ENCODE data around the gene SCP2.

Gene SCP2

DNA sequence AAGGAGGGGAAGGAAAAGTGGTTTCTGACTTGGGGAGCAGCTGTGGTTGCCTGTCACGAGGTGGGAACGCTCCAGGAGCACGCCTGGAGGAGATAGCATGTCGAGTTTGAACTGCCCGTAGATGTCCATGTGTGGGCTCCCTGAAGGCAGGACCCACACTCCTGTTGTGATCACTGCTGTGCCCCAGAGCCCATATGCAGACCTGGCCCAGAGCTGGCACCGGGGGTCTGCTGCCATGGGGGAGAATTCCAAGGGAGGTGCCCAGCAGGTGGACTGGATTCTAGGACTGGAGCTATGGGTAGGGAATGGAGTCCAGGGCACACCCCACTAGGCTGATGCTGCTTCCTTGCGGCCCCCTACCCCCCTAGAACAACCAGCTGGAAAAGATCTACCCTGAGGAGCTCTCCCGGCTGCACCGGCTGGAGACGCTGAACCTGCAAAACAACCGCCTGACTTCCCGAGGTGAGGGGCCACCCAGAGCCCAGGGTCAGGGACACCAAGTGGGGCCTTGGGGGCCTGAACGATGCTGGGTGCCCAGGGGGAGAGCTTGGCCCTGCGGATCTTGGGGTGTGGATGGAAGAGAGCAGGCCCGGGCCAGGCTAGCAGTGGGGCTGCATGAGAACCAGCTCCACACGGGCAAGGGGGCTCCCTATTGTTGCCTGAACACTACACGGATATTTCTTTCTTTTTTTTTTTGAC lies 144.2 kb downstream of the SCP2 start:
- Histone ChIP-seq H3K79me2 (ENCODE audit: insufficient read depth, low read length) (no peaks in the 10 kb centered on the region), H3K4me3 (ENCODE audit: low read depth in 1 of 2, low read length in 2 of 2) (no peak overlapping the region), H3K4me1 (ENCODE audit: insufficient read depth, low read length) (no peaks in the 10 kb centered on the region), H3K27me3 (ENCODE audit: insufficient read depth, low read length, poor library complexity) (no peaks in the 10 kb centered on the region), H3K27ac (ENCODE audit: low read length) (no peak overlapping the region), H2AFZ (ENCODE audit: low read depth, low read length) (no peak overlapping the region), H4K20me1 (ENCODE audit: insufficient read depth, low read length) (no peaks in the 10 kb centered on the region; the same call in 1 of the 2 replicates), H3K4me2 (ENCODE audit: insufficient read depth, low read length) (no peak overlapping the region), H3K9ac (ENCODE audit: low read depth, low read length) (no peak overlapping the region), H3K36me3 (ENCODE audit: insufficient read depth, low read length) (no peaks in the 10 kb centered on the region), H3K9me3 (ENCODE audit: insufficient read depth, low read length, severe bottlenecking) (no peaks in the 10 kb centered on the region)
- DNase-seq, result no peak
- ATAC-seq (ENCODE audit: insufficient read depth, low read depth), result no peak
- TF ChIP-seq CTCF (IDR thresholded peaks at IDR 0.05; ENCODE audit: borderline replicate concordance, extremely low read depth, low read length, poor library complexity, severe bottlenecking) (no peak), EZH2 (IDR thresholded peaks at IDR 0.05; ENCODE audit: borderline replicate concordance, low read depth, low read length, severe bottlenecking) (no peak)

GRCh38 chr1:53071915-53072314 lies 144.8 kb downstream of the SCP2 start:
- no peaks in the 10 kb centered on the region for H3K4me1 ChIP-seq (ENCODE audit: insufficient read depth, low read length)
- H2AFZ ChIP-seq (ENCODE audit: low read depth, low read length), result no peak overlapping the region
- DNase-seq (no peak), ATAC-seq (ENCODE audit: insufficient read depth, low read depth) (no peak)
- no peaks in the 10 kb centered on the region for H3K9me3 ChIP-seq (ENCODE audit: insufficient read depth, low read length, severe bottlenecking)
- H4K20me1 ChIP-seq (ENCODE audit: insufficient read depth, low read length), result no peaks in the 10 kb centered on the region; the same call in 1 of the 2 replicates
- H3K27ac ChIP-seq (ENCODE audit: low read length), result no peak overlapping the region
- H3K4me2 ChIP-seq (ENCODE audit: insufficient read depth, low read length), result no peak overlapping the region
- no peaks in the 10 kb centered on the region for H3K79me2 ChIP-seq (ENCODE audit: insufficient read depth, low read length)
- no peaks in the 10 kb centered on the region for H3K36me3 ChIP-seq (ENCODE audit: insufficient read depth, low read length)
- TF ChIP-seq CTCF (IDR thresholded peaks at IDR 0.05; ENCODE audit: borderline replicate concordance, extremely low read depth, low read length, poor library complexity, severe bottlenecking), result no peak
- no peak for TF ChIP-seq EZH2 (IDR thresholded peaks at IDR 0.05; ENCODE audit: borderline replicate concordance, low read depth, low read length, severe bottlenecking)
- H3K4me3 ChIP-seq (ENCODE audit: low read depth in 1 of 2, low read length in 2 of 2), result no peak overlapping the region
- no peak overlapping the region for H3K9ac ChIP-seq (ENCODE audit: low read depth, low read length)
- H3K27me3 ChIP-seq (ENCODE audit: insufficient read depth, low read length, poor library complexity), result no peaks in the 10 kb centered on the region

DNA sequence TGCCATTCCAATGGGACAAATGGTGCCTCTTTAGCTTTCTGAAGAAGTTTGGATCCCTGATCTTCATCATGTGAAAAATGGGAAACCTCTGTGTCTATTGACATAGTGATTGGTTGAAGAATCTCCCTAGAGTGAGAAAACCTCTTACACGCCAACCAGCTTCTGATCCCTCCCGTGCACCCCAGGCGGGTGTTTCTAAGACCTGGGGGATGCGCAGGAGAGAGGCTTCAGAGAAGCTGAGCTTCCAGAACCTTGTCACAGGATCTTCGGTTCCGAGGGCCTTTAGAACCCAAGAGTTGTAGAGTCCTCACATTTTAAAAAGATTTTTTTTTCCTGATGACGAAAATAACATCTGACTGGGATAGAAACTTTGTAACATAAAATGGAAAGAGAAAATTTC lies 146.2 kb downstream of the SCP2 start:
- no peak for ATAC-seq (ENCODE audit: insufficient read depth, low read depth)
- no peak overlapping the region for H3K4me3 ChIP-seq (ENCODE audit: low read depth in 1 of 2, low read length in 2 of 2)

More for the DNA sequence above, 146.2 kb downstream of the SCP2 start:
- no peak overlapping the region for H3K27ac ChIP-seq (ENCODE audit: low read length)
- H2AFZ ChIP-seq (ENCODE audit: low read depth, low read length), result no peak overlapping the region
- no peak overlapping the region for H3K4me2 ChIP-seq (ENCODE audit: insufficient read depth, low read length)
- no peaks in the 10 kb centered on the region for H3K36me3 ChIP-seq (ENCODE audit: insufficient read depth, low read length)
- no peaks in the 10 kb centered on the region for H3K4me1 ChIP-seq (ENCODE audit: insufficient read depth, low read length)
- TF ChIP-seq CTCF (IDR thresholded peaks at IDR 0.05; ENCODE audit: borderline replicate concordance, extremely low read depth, low read length, poor library complexity, severe bottlenecking), result no peak
- TF ChIP-seq EZH2 (IDR thresholded peaks at IDR 0.05; ENCODE audit: borderline replicate concordance, low read depth, low read length, severe bottlenecking), result no peak
- no peaks in the 10 kb centered on the region; the same call in 1 of the 2 replicates for H4K20me1 ChIP-seq (ENCODE audit: insufficient read depth, low read length)
- H3K27me3 ChIP-seq (ENCODE audit: insufficient read depth, low read length, poor library complexity), result no peaks in the 10 kb centered on the region
- H3K9ac ChIP-seq (ENCODE audit: low read depth, low read length), result no peak overlapping the region
- H3K79me2 ChIP-seq (ENCODE audit: insufficient read depth, low read length), result no peaks in the 10 kb centered on the region
- DNase-seq, result no peak
- no peaks in the 10 kb centered on the region for H3K9me3 ChIP-seq (ENCODE audit: insufficient read depth, low read length, severe bottlenecking)

Data from DND-41 (cell line).